GM13976 (cell line): Measurements from ENCODE around the gene FSD1.

Experiments
- DNase-seq: peaks from one replicate; pipeline ENCODE4 v3.0.0; 2012; ENCODE audit warnings: low spot score
- in situ Hi-C: fragments of 300-500 bp; cut with MboI; formaldehyde crosslinking; loops from one replicate; pipeline ENCODE4 v1.12.0; 2022; ENCODE audit warnings: low sequenced_read_pairs, mixed read lengths, inconsistent platforms; ENCODE audit not compliant: unreplicated experiment
- TF ChIP-seq, protein P1 (sequence below): IDR thresholded peaks from 2 replicates; pipeline ENCODE4 v1.5.1; 2012; ENCODE audit warnings: borderline replicate concordance, mild to moderate bottlenecking; ENCODE audit not compliant: insufficient read depth; ENCODE audit errors: extremely low read depth, missing control alignments, control extremely low read depth

FSD1 gene

DNA sequence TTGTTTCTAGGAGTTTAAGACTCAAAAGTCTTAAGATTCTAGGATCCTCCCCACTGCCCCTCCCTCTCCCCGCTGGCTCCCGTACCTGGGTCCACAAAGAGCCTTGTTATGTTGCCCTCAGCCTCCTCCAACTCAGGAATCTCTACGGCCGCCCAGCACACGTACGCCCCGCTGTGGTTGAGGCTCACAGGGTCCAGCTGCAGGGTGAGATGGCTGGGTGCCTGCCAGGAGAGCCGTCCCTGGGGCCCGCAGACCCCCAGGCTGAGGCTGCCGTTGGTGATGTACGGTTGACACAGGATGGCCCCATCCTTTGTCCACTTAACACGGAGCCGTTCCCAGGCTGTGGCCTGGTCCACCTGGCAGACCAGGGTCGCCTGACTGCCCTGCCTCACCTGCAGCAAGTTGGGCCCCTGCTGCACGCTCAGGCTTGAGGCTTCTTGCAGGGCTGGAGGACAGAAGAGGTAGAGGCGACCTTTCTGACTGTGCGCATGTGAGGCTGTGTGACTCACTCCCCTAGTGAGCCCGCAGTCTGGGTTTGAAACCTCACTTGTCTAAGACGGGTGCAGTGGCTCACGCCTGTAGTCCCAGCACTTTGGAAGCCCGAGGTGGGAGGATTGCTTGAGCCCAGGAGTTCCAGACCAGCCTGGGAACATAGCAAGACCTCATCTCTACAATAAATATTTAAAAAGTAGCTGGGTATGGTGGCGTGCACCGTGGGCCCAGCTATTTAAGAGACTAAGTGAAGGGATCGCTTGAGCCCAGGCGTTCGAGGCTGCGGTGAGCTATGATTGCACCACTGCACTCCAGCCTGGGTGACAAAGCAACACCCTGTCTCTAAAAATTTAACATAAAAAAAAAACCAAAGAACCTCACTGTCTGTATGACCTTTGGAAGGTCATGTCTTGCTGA, 6.2 kb upstream of the FSD1 start:
- no peak for DNase-seq
- in situ Hi-C loops = no loop called here
- TF ChIP-seq, protein P1, sequence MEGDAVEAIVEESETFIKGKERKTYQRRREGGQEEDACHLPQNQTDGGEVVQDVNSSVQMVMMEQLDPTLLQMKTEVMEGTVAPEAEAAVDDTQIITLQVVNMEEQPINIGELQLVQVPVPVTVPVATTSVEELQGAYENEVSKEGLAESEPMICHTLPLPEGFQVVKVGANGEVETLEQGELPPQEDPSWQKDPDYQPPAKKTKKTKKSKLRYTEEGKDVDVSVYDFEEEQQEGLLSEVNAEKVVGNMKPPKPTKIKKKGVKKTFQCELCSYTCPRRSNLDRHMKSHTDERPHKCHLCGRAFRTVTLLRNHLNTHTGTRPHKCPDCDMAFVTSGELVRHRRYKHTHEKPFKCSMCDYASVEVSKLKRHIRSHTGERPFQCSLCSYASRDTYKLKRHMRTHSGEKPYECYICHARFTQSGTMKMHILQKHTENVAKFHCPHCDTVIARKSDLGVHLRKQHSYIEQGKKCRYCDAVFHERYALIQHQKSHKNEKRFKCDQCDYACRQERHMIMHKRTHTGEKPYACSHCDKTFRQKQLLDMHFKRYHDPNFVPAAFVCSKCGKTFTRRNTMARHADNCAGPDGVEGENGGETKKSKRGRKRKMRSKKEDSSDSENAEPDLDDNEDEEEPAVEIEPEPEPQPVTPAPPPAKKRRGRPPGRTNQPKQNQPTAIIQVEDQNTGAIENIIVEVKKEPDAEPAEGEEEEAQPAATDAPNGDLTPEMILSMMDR = no peak

DNA sequence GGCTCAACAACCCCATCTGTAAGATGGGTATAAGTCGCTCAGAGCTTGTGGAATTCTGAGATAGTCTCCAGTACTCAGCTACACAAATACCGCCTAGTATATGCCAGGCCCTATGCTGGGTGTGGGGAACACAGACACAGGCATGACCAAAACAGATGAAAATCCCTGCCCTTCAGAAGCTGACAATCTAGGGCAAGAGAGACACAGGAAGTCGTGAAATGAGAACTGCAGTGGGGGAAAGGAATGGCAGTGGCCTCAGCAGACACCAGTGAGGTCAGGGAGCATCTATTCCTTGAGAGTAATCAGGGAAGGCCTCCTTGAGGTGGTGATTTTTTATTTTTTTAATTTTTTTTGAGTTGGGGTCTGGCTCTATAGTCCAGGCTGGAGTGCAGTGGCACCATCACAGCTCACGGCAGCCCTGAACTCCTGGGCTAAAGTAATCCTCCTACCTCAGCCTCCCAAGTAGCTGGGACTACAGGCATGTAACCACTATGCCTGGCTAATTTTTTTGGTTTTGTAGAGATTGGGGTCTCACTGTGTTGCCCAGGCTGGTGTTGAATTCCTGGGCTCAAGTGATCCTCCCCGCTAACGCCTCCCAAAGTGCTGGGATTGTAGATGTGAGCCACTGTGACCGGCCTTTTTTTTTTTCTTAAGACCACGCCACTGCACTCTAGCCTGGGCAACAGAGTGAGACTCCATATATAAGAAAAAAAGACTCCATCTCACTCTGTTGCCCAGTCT, 5.4 kb upstream of the FSD1 start:
- in situ Hi-C loops = no loop called here
- TF ChIP-seq, protein P1 = no peak
- no peak for DNase-seq

DNA sequence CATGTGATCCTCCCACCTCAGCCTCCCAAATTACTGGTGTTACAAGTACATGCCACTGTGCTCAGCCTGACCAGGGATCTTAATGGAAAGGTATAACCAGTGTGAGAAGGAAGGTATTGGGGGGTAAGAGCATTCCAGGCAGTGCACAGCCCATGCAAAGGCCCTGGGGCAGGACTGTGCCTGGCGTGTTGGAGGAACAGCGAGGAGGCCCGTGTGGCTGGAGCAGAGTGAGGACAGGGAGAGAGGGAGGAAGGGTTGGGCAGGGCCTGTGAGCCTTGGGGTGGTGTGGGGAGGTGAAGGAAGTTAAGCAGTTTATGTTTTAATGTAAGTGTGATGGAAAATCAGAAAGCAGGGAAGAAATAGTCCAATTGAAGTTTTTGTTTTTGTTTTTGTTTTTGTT, 3.8 kb upstream of the FSD1 start:
- in situ Hi-C loops = no loop called here
- TF ChIP-seq, protein P1 = no peak

DNA sequence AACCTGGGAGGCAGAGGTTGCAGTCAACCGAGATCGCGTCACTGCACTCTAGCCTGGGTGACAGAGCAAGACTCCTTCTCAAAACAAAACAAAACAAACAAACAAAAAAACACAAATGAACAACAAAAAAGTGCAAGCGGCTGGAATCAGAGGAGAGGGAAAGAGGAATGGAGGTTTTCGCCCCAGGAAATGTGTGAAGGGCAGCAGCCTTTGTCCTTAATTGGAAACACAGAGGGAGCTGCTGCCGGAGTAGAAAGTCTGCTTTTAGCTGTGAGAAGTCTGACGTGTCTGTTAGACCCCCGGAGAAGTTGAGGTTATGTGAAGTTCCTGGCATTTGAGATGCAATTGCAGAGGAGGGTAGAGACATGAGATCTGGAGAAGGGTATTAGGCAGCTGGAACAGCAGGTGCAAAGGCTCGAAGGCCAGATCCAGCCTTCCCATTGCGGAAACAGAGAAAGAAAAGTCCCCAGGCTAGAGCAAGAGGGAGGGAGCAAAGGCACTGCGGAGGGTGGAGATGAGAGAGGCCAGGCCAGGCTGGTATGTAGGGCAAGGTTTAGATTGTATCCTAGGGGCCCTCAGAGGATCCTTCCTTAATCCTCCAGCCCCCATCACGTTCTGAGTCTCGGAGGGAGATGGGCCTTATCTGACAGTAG, 2.7 kb upstream of the FSD1 start:
- TF ChIP-seq, protein P1 = no peak
- no peak for DNase-seq
- in situ Hi-C loops = no loop called here

More for the DNA sequence above, 3.8 kb upstream of the FSD1 start:
- DNase-seq = no peak

DNA sequence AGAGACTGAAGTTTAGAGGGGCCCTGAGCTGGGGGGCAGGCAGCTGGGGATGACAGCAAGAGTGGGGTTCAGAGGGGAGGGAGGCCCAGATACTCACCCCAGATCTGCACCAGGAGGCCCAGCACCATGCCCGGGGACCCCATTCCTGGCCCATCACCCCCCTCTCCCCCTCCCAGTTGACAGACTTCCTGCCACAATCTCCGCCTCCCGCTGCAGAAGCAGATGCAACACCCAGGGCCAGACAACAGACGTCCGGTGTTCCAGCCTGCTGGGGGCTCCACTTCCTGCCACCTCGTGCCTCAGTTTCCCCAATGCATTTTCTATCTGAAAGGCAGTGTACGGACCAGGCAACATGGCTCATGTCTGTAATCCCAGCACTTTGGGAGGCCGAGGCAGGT, 2.2 kb upstream of the FSD1 start, which contains the start of gene TMIGD2:
TSS of gene TMIGD2 (minus strand) at position 147 of the 398 bp plus-strand sequence. CDS start at position 143, 4 bp downstream.
- in situ Hi-C loops = no loop called here
- TF ChIP-seq, protein P1 = no peak
- DNase-seq = no peak
